Right atrium auricular region (tissue), 2 donors: ENCODE measurements around the gene IL1F10. TPM values are rescaled to one million over a fixed set of nuclear protein-coding genes. Genes with fewer than 3 reads are reported as not detected.

Source experiments
- DNase-seq: peaks from one replicate; pipeline ENCODE4 v3.0.0-alpha.2; 2019; ENCODE audit warnings: low spot score
- H3K27ac ChIP-seq, 2 donors: fragments of 200-600 bp; sonication (generic); 1 replicate in 1 of 2; 2 replicates in 1 of 2; pipeline ENCODE4 v1.5.1; 2016 to 2019
- H3K27me3 ChIP-seq, 2 donors: fragments of 200-600 bp; sonication (generic); one replicate each; pipeline versions ENCODE4 v1.5.1 to v1.6.0; 2017 to 2019
- H3K36me3 ChIP-seq: fragments of 200-600 bp; sonication (generic); one replicate; pipeline ENCODE4 v1.5.1; 2016
- H3K4me1 ChIP-seq, 2 donors: fragments of 200-600 bp; sonication (generic); one replicate each; pipeline versions ENCODE4 v1.5.1 to v1.6.0; 2017 to 2019
- H3K4me3 ChIP-seq, 2 donors: fragments of 200-600 bp; sonication (generic); 1 replicate in 1 of 2; 2 replicates in 1 of 2; pipeline ENCODE4 v1.5.1; 2017 to 2019; ENCODE audit warnings: mild to moderate bottlenecking in 1 of 2, moderate library complexity in 1 of 2
- H3K9me3 ChIP-seq, 2 donors: fragments of 200-600 bp; sonication (generic); one replicate each; pipeline ENCODE4 v1.5.1; 2019
- CTCF ChIP-seq, 2 donors: fragments of 200-600 bp; sonication (generic); IDR thresholded peaks; one replicate each; pipeline ENCODE4 v1.5.1; 2019; ENCODE audit warnings: antibody characterized with exemption in 2 of 2
- total RNA-seq, 2 donors: library from RNA; depleted of rRNA; stranded (reverse); fragments of >200 nt; gene quantifications; one replicate each; pipeline ENCODE4 v1.1.0, GENCODE V29; 2016

IL1F10 gene
- total RNA-seq, 2 donors from 2014 or later: not detected

- H3K4me3 ChIP-seq: no peak overlapping the region
- H3K4me1 ChIP-seq: no peaks in the 10 kb centered on the region
- H3K36me3 ChIP-seq: no peaks in the 10 kb centered on the region
- H3K27ac ChIP-seq: no peak overlapping the region
- DNase-seq: no peak
- H3K27me3 ChIP-seq: no peaks in the 10 kb centered on the region
- TF ChIP-seq CTCF (IDR thresholded peaks at IDR 0.05): no peak
- no peaks in the 10 kb centered on the region for H3K9me3 ChIP-seq
Observed at GRCh38 chr2:113077921-113078320, 10.2 kb downstream of the IL1F10 start.

GRCh38 chr2:113078350-113078839 lies 10.6 kb downstream of the IL1F10 start:
- no peaks in the 10 kb centered on the region for H3K36me3 ChIP-seq
- no peak overlapping the region for H3K4me3 ChIP-seq
- H3K27me3 ChIP-seq: no peaks in the 10 kb centered on the region
- no peak overlapping the region for H3K27ac ChIP-seq
- peak; percentile 1 for DNase-seq
- no peak for TF ChIP-seq CTCF (IDR thresholded peaks at IDR 0.05)
- no peaks in the 10 kb centered on the region for H3K9me3 ChIP-seq
- no peaks in the 10 kb centered on the region for H3K4me1 ChIP-seq

- Histone ChIP-seq H3K9me3 (no peaks in the 10 kb centered on the region), H3K27me3 (no peaks in the 10 kb centered on the region), H3K4me1 (no peaks in the 10 kb centered on the region), H3K27ac (no peak overlapping the region), H3K36me3 (no peaks in the 10 kb centered on the region), H3K4me3 (no peak overlapping the region)
- no peak for DNase-seq
- no peak for TF ChIP-seq CTCF (IDR thresholded peaks at IDR 0.05)
Observed at GRCh38 chr2:113079131-113079530, 11.4 kb downstream of the IL1F10 start.

GRCh38 chr2:113080134-113080533 lies 12.4 kb downstream of the IL1F10 start:
- H3K4me1 ChIP-seq: no peaks in the 10 kb centered on the region
- H3K4me3 ChIP-seq: no peak overlapping the region
- peak; percentile 58 for DNase-seq
- H3K27ac ChIP-seq: no peak overlapping the region
- H3K9me3 ChIP-seq: no peaks in the 10 kb centered on the region
- TF ChIP-seq CTCF (IDR thresholded peaks at IDR 0.05): peak in 1 of 2 donors; percentile 66
- no peaks in the 10 kb centered on the region for H3K27me3 ChIP-seq
- no peaks in the 10 kb centered on the region for H3K36me3 ChIP-seq

- TF ChIP-seq CTCF (IDR thresholded peaks at IDR 0.05): no peak
- peak; percentile 49 for DNase-seq
- H3K36me3 ChIP-seq: no peaks in the 10 kb centered on the region
- no peaks in the 10 kb centered on the region for H3K9me3 ChIP-seq
- no peaks in the 10 kb centered on the region for H3K27me3 ChIP-seq
- no peak overlapping the region for H3K4me3 ChIP-seq
- no peak overlapping the region for H3K27ac ChIP-seq
- no peaks in the 10 kb centered on the region for H3K4me1 ChIP-seq
Observed at GRCh38 chr2:113081488-113082210, 13.9 kb downstream of the IL1F10 start.

- H3K9me3 ChIP-seq: no peaks in the 10 kb centered on the region
- no peak overlapping the region for H3K27ac ChIP-seq
- no peak for TF ChIP-seq CTCF (IDR thresholded peaks at IDR 0.05)
Observed at GRCh38 chr2:113083296-113083695, 15.5 kb downstream of the IL1F10 start.

More at GRCh38 chr2:113083296-113083695, 15.5 kb downstream of the IL1F10 start:
- no peaks in the 10 kb centered on the region for H3K27me3 ChIP-seq
- peak; percentile 58 for DNase-seq
- no peak overlapping the region for H3K4me3 ChIP-seq
- H3K4me1 ChIP-seq: no peaks in the 10 kb centered on the region
- no peaks in the 10 kb centered on the region for H3K36me3 ChIP-seq
